HFFc6 (cell line): ENCODE data around the gene TDG. TPM values are rescaled to one million over a fixed set of nuclear protein-coding genes. Genes with fewer than 3 reads are reported as not detected.

Source experiments
- total RNA-seq, 6 experiments: library from RNA; stranded (reverse); fragmentation: NEBNext Ultra II Directional; extraction: Animal tissue kit (Norgen Biotek cat#: 25700); gene quantifications; 2 replicates in 1 of 6; 3 replicates in 5 of 6; pipeline ENCODE4 v1.2.3, GENCODE V29; 2021

The TDG gene
- total RNA-seq, 6 experiments from 2014 or later = 13.9 to 19.7 (median 16.0) TPM

Other genes with a start within 250 kb of the TDG start
- gene NT5DC3, start 124.6 kb upstream of the TDG start, total RNA-seq = 10 to 100 TPM; 10.5 to 12.8 (median 11.3) TPM
- 1,000 to 10,000 TPM; 1,001 to 1,318 (median 1,069) TPM for gene HSP90B1, start 35.5 kb upstream of the TDG start, total RNA-seq
- 10 to 100 TPM; 36.4 to 58.0 (median 50.9) TPM for gene GLT8D2, start 84.3 kb downstream of the TDG start, total RNA-seq
- 10 to 100 TPM; 19.6 to 23.8 (median 21.9) TPM for gene HCFC2, start 98.7 kb downstream of the TDG start, total RNA-seq
- gene NFYB, start 172.3 kb downstream of the TDG start, total RNA-seq = 10 to 100 TPM; 20.0 to 33.3 (median 27.0) TPM
- 100 to 1,000 TPM; 468 to 851 (median 784) TPM for gene TXNRD1, start 249.9 kb downstream of the TDG start, total RNA-seq